Omental fat pad (tissue), 4 donors: ENCODE data around the gene PET100. TPM values are rescaled to one million over a fixed set of nuclear protein-coding genes. Genes with fewer than 3 reads are reported as not detected.

Experiments used
- ATAC-seq: fragments of 150-250 bp; one replicate; pipeline ENCODE4 v1.9.1; 2016; ENCODE audit warnings: mild to moderate bottlenecking, moderate library complexity; ENCODE audit not compliant: low FRiP score
- DNase-seq: peaks from one replicate; pipeline ENCODE4 v3.0.0-alpha.2; 2019; ENCODE audit warnings: low spot score
- CTCF ChIP-seq, 3 donors: fragments of 450-650 bp; IDR thresholded peaks; one replicate each; pipeline ENCODE4 v1.5.1; 2016 to 2017; ENCODE audit warnings: antibody characterized with exemption in 3 of 3, mild to moderate bottlenecking in 3 of 3, moderate library complexity in 2 of 3
- small RNA-seq: library from RNA; depleted of rRNA; stranded (forward); fragments of <200 nt; gene quantifications from one replicate; pipeline ENCODE3, GENCODE V24; 2016
- total RNA-seq, 4 donors: library from RNA; depleted of rRNA; stranded (reverse); fragments of >200 nt; gene quantifications; one replicate each; pipeline ENCODE4 v1.1.0, GENCODE V29; 2016

The PET100 gene
- total RNA-seq, 4 donors from 2014 or later = 11.2 to 22.8 (median 17.0) TPM

GRCh38 chr19:7679771-7680605, 50.4 kb downstream of the PET100 start:
- no peak for ATAC-seq
- no peak for DNase-seq

GRCh38 chr19:7680606-7681339, 51.2 kb downstream of the PET100 start, which contains the start of gene TRAPPC5:
Gene TRAPPC5 (plus strand): TSS chr19:7680833. CDS start chr19:7682254, 1,421 bp downstream.
- ATAC-seq (peak; percentile 85), DNase-seq (peak; percentile 70)
- TF ChIP-seq CTCF (IDR thresholded peaks at IDR 0.05) = peak in 2 of 3 donors; percentile 62 to 77

More at GRCh38 chr19:7679771-7680605, 50.4 kb downstream of the PET100 start:
- no peak for TF ChIP-seq CTCF (IDR thresholded peaks at IDR 0.05)

Small RNA genes within 50 kb of the gene (small RNA-seq; reads per million reads assigned to genes)
- not detected for gene MIR6792

Other genes with a start within 250 kb of the PET100 start
- 1 to 10 TPM; 4.4 to 9.9 (median 4.7) TPM for gene PEX11G, start 140.8 kb upstream of the PET100 start, total RNA-seq
- 10 to 100 TPM; 31.9 to 49.8 (median 36.6) TPM for gene ZNF358, start 113.7 kb upstream of the PET100 start, total RNA-seq
- 10 to 100 TPM; 24.5 to 41.1 (median 31.9) TPM for gene MCOLN1, start 107.2 kb upstream of the PET100 start, total RNA-seq
- 10 to 100 TPM; 50.3 to 92.4 (median 64.6) TPM for gene PNPLA6, start 94.1 kb upstream of the PET100 start, total RNA-seq
- 1 to 10 TPM in 1 of 4 donors, under 1 TPM in 2, not detected in 1; 0.36 to 1.0 (median 0.69) TPM for gene CAMSAP3, start 33.9 kb upstream of the PET100 start, total RNA-seq
- 10 to 100 TPM; 22.5 to 37.0 (median 27.8) TPM for gene XAB2, start 248 bp upstream of the PET100 start, total RNA-seq
- gene PCP2, start 3.9 kb downstream of the PET100 start, total RNA-seq = not detected
- 10 to 100 TPM; 29.7 to 46.1 (median 37.7) TPM for gene STXBP2, start 7.3 kb downstream of the PET100 start, total RNA-seq
- 1 to 10 TPM in 1 of 4 donors, not detected in 3; 1.6 TPM for gene RETN, start 39.3 kb downstream of the PET100 start, total RNA-seq
- 1 to 10 TPM; 2.2 to 6.5 (median 3.4) TPM for gene MCEMP1, start 47.3 kb downstream of the PET100 start, total RNA-seq
- gene TRAPPC5, start 51.0 kb downstream of the PET100 start, total RNA-seq = 10 to 100 TPM; 54.1 to 83.6 (median 76.7) TPM
- 1 to 10 TPM in 2 of 4 donors, under 1 TPM in 2; 0.65 to 1.8 (median 1.0) TPM for gene FCER2, start 72.3 kb downstream of the PET100 start, total RNA-seq
- 1 to 10 TPM; 2.3 to 9.3 (median 6.0) TPM for gene CLEC4G, start 102.3 kb downstream of the PET100 start, total RNA-seq
- 10 to 100 TPM; 12.7 to 21.8 (median 17.2) TPM for gene CD209, start 117.7 kb downstream of the PET100 start, total RNA-seq
- gene CLEC4M, start 133.4 kb downstream of the PET100 start, total RNA-seq = under 1 TPM in 2 of 4 donors, not detected in 2; 0.56 to 0.93 TPM
- gene EVI5L, start 200.4 kb downstream of the PET100 start, total RNA-seq = 10 to 100 TPM in 1 of 4 donors, 1 to 10 TPM in 3; 6.9 to 10.8 (median 7.9) TPM
- gene PRR36, start 244.6 kb downstream of the PET100 start, total RNA-seq = not detected